Measurements from ENCODE around the gene FBXO39. TPM values are rescaled to one million over a fixed set of nuclear protein-coding genes. Genes with fewer than 3 reads are reported as not detected.

The FBXO39 gene
- polyA plus RNA-seq, 1 donor from 2014 or later = not detected

GRCh38 chr17:6793748-6794493 is 17.9 kb downstream of the FBXO39 start:
- Histone ChIP-seq H3F3A (ENCODE audit: insufficient read depth, low read length, poor library complexity, severe bottlenecking) (no peaks in the 10 kb centered on the region), H3K4me2 (ENCODE audit: low read length) (no peak overlapping the region), H3K27me3 (ENCODE audit: insufficient read depth, low read depth, low read length) (no peaks in the 10 kb centered on the region), H3K9me2 (ENCODE audit: insufficient read depth, low read length) (no peaks in the 10 kb centered on the region), H3K4me3 (ENCODE audit: low read length) (no peak overlapping the region), H3K36me3 (ENCODE audit: insufficient read depth, low read length) (no peaks in the 10 kb centered on the region), H3K79me2 (replicated peaks; ENCODE audit: insufficient read depth, low read length) (no peaks in the 10 kb centered on the region), H3K9ac (ENCODE audit: low read length) (no peak overlapping the region), H3K9me3 (ENCODE audit: low read length) (no peaks in the 10 kb centered on the region), H4K20me1 (ENCODE audit: insufficient read depth) (no peaks in the 10 kb centered on the region), H3K27ac (ENCODE audit: low read length) (no peak overlapping the region), H2AFZ (ENCODE audit: low read depth, low read length) (no peak overlapping the region)
- TF ChIP-seq RAD21 (conservative IDR thresholded peaks at IDR 0.05) (no peak), REST (IDR thresholded peaks at IDR 0.05; ENCODE audit: borderline replicate concordance) (no peak), SMC3 (conservative IDR thresholded peaks at IDR 0.05; ENCODE audit: poor library complexity) (no peak), CTCF (IDR thresholded peaks at IDR 0.05; ENCODE audit: poor library complexity, severe bottlenecking) (no peak), EP300 (conservative IDR thresholded peaks at IDR 0.05; ENCODE audit: poor library complexity, severe bottlenecking) (no peak), EZH2 (IDR thresholded peaks at IDR 0.05; ENCODE audit: borderline replicate concordance, insufficient read depth, low read length, poor library complexity, severe bottlenecking) (no peak), MXI1 (conservative IDR thresholded peaks at IDR 0.05; ENCODE audit: poor library complexity, severe bottlenecking) (no peak), POLR2AphosphoS5 (IDR thresholded peaks at IDR 0.05) (no peak), TAF1 (IDR thresholded peaks at IDR 0.05; ENCODE audit: low read depth) (no peak)

- H3K36me3 ChIP-seq (ENCODE audit: insufficient read depth, low read length) = no peaks in the 10 kb centered on the region
- TF ChIP-seq RAD21 (conservative IDR thresholded peaks at IDR 0.05) = no peak
- no peak for TF ChIP-seq REST (IDR thresholded peaks at IDR 0.05; ENCODE audit: borderline replicate concordance)
- TF ChIP-seq MXI1 (conservative IDR thresholded peaks at IDR 0.05; ENCODE audit: poor library complexity, severe bottlenecking) = no peak
- no peak for TF ChIP-seq TAF1 (IDR thresholded peaks at IDR 0.05; ENCODE audit: low read depth)
- no peak for TF ChIP-seq SMC3 (conservative IDR thresholded peaks at IDR 0.05; ENCODE audit: poor library complexity)
- TF ChIP-seq EP300 (conservative IDR thresholded peaks at IDR 0.05; ENCODE audit: poor library complexity, severe bottlenecking) = no peak
- TF ChIP-seq EZH2 (IDR thresholded peaks at IDR 0.05; ENCODE audit: borderline replicate concordance, insufficient read depth, low read length, poor library complexity, severe bottlenecking) = no peak
- TF ChIP-seq CTCF (IDR thresholded peaks at IDR 0.05; ENCODE audit: poor library complexity, severe bottlenecking) = no peak
- TF ChIP-seq POLR2AphosphoS5 (IDR thresholded peaks at IDR 0.05) = no peak
- no peaks in the 10 kb centered on the region for H4K20me1 ChIP-seq (ENCODE audit: insufficient read depth)
- H3K4me2 ChIP-seq (ENCODE audit: low read length) = no peak overlapping the region
- no peak overlapping the region for H3K9ac ChIP-seq (ENCODE audit: low read length)
- H2AFZ ChIP-seq (ENCODE audit: low read depth, low read length) = no peak overlapping the region
- H3K4me3 ChIP-seq (ENCODE audit: low read length) = no peak overlapping the region
- no peaks in the 10 kb centered on the region for H3K9me2 ChIP-seq (ENCODE audit: insufficient read depth, low read length)
- H3F3A ChIP-seq (ENCODE audit: insufficient read depth, low read length, poor library complexity, severe bottlenecking) = no peaks in the 10 kb centered on the region
- H3K9me3 ChIP-seq (ENCODE audit: low read length) = no peaks in the 10 kb centered on the region
- H3K27me3 ChIP-seq (ENCODE audit: insufficient read depth, low read depth, low read length) = no peaks in the 10 kb centered on the region
- no peaks in the 10 kb centered on the region for H3K79me2 ChIP-seq (replicated peaks; ENCODE audit: insufficient read depth, low read length)
- no peak overlapping the region for H3K27ac ChIP-seq (ENCODE audit: low read length)
These were observed 20.2 kb downstream of the FBXO39 start for GRCh38 chr17:6796017-6796886.

Data from neural cell (in vitro differentiated cells).